ACHN (cell line): ENCODE results near the gene THAP7.
"Not testable (repeated sequence)": the region's sequence is repeated elsewhere in the genome, so short reads cannot be mapped to it uniquely, and the experiment has no call there.

Experiments
- DNase-seq: peaks from one replicate; pipeline ENCODE4 v3.0.0-alpha.2; 2015
- in situ Hi-C: cut with HindIII; loops from 2 replicates; pipeline ENCODE4 v1.10.0; 2017; ENCODE audit warnings: low sequenced_read_pairs, low pct_ligation_motif_present, low pct_unique_long_range_greater_than_20kb

The THAP7 gene

GRCh38 chr22:20972014-20972694, 29.8 kb downstream of the THAP7 start:
- in situ Hi-C loops, DNase-seq: not testable (repeated sequence)

DNA sequence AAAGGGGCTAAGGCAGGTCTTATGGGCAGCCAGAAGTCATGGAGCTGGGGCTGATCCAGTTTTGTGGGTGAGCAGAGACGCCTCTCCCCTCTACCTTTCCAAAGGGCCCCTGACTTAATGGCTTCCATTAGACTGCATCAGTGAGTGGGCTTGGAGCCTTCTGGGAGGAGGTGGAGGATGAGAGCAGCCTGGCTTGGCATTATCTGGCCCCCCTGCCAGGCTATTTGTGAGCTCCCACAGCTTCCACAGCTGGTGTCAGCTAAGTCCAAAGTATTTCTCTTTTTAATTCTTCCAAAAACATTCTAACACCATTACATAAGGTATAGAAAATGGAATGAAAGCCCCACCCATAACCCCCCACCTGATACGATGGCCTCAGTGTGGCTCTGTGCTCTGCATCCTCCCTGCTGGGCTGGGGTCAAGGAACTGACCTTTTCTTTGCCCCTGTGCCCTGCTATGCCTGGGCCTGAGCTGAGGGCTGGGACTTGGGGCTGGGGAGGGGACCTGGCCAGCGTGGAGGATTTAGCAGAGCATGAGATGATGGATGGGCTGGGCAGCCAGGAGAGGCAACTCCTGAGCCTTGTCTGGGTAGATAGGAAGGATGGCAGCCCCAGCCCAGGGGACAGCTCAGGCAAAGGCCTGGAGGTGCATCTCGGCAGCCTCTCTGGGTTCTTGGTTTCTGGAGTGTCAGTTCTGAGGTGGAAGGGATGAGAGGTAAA, 30.8 kb downstream of the THAP7 start:
- DNase-seq = no peak
- in situ Hi-C loops = no loop called here

GRCh38 chr22:20968281-20968977, 33.5 kb downstream of the THAP7 start:
- no peak for DNase-seq

DNA sequence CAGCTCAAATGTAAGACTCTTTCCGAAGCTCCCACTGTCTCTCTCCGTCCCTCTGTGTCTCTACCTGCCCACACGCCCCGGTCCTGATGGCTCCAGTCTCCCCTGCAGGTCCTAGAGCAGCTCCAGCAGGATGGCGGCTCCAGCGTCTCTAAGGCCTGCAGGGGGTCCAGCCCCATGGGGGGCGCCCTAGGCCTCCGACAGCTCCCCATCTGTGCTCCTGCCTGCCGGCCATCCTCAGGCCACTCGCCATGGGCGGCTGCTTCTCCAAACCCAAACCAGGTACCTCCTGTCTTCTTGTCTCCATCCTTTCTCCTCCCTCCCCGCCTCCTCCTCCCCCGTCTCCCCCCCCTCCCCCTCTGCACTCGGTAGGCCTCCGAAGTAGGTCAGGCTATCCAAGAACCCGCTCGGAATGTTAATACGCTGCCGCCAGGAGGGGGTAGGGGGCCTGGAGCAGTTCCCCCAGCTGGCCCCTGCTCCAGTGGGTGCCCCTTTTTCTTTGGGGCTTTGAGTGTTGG, 34.2 kb downstream of the THAP7 start:
- in situ Hi-C loops = no loop called here

More at GRCh38 chr22:20968281-20968977, 33.5 kb downstream of the THAP7 start:
- in situ Hi-C loops = no loop called here

DNA sequence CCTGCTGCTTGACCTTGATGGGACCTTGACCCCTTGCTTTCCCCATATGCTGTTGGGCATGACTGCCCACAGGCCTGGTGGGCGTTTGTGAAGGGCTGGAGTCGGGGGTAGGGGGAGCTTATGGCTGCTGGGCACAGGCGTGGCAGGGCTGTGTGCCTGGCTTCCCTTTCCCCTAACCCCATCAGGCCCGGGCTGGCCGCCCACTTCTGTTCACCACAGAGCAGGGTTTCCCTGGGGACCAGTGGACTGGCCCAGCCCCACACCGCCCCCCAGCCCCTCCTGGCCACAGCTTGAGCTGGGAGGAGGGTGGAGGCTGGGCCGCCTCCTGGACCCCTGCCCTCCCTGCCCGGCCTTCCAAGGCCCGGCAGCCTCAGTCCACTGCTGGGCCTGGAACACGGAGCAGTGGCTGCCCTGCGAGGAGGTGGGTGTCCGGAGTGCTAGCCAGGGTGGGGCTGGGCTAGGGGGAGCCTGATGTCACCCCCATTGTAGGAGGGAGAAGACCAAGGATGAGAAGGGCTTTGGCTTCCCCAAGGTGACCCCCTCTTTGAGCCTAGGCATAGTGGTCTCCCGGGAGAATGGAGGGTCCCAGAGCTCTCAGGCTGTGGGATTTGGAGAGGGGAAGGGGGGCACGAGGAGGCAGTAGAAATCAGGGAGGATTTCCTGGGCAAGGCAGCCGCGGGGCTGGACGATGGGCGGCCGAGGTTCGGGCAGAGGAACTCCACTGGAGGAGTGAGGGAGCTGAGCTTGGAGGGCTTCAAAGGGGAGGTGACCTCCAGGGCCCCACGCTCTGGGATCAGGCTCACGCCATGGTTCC, 34.8 kb downstream of the THAP7 start, which contains the start of gene AIFM3:
TSS of gene AIFM3 (plus strand) at position 373 of the 814 bp plus-strand sequence. CDS start 690 bp downstream, outside the sequence.
- in situ Hi-C loops = no loop called here
- no peak for DNase-seq

More for the DNA sequence above, 34.2 kb downstream of the THAP7 start:
- no peak for DNase-seq

- in situ Hi-C loops = no loop called here
- DNase-seq = no peak
These were observed 35.7 kb downstream of the THAP7 start for GRCh38 chr22:20965888-20966855.

DNA sequence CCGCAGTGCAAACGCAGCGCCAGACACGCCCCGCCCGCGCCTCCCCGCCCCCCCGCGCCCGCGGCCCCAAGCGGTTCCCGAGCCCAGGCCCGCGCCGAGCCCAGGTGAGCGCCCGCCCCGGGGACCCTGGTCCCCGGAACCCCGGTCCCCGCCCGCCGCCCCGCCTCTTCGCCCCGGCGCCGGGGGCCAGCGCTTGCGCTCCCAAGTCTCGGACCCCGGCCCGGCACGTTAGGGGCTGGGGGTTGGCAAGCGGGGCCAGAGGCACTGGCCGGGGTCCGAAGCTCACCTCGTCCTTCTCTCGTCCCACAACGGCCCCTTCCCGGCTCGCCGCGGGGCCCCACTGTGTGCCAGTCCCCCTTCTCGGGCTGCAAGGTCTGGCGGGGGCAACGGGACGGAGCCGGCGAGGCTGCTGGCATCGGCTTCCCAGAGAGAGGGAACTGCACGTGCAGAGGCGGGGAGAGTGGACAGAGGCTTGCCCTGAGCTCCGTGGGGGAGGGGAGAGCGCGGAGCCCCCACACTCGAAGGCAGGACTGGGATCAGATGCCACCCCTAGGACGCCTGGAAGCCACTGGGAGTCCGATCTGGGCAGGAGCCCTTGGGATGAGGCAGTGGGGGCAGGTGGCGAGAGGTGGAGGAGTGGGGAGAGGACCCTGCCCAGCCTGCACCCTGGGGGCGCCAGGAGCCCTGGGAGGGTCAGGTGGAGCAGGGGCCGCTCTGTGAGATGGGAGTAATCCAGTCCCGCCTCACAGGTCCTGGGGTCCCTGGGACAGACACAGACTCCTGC, 36.6 kb downstream of the THAP7 start:
- in situ Hi-C loops = no loop called here
- DNase-seq = no peak

DNA sequence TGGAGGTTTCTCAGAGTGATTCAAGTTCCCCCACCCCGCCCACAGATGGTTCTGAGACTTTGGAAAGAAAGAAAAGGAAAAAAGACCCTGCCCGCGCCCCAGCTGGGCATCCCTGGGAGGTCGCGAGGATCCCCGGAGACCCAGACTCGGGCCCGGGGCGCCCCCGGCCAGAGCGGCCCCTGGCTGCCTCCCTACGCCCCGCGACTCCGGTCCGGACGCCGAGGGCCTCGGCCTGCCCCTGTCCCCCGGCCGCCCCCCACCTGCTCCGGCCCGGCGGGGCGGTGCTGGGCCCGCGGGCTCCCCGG, 37.2 kb downstream of the THAP7 start:
- in situ Hi-C loops = no loop called here

GRCh38 chr22:20964090-20964798, 37.7 kb downstream of the THAP7 start:
- DNase-seq = no peak
- in situ Hi-C loops = no loop called here

More for the DNA sequence above, 37.2 kb downstream of the THAP7 start:
- DNase-seq = no peak

GRCh38 chr22:20963201-20964052, 38.5 kb downstream of the THAP7 start:
- DNase-seq = no peak
- in situ Hi-C loops = no loop called here

DNA sequence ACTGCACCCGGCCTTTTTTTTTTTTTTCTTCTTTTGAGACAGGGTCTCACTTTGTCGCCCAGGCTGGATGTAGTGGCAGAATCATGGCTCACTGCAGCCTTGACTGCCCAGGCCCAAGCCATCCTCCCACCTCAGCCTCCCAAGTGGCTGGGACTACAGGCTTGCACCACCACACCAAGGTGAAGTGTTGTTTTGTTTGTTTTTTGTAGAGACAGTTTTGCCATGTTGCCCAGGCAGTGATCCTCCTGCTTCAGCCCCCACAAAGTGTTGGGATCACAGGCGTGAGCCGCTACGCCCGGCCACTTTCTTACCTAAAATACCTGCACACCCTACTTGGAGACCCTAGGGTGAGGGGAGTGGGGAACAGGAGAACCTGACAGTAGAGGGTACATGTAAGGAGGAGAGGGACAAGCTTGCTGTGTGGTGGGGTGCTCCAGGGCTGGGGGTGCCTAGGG, 39.4 kb downstream of the THAP7 start:
- in situ Hi-C loops = no loop called here

DNA sequence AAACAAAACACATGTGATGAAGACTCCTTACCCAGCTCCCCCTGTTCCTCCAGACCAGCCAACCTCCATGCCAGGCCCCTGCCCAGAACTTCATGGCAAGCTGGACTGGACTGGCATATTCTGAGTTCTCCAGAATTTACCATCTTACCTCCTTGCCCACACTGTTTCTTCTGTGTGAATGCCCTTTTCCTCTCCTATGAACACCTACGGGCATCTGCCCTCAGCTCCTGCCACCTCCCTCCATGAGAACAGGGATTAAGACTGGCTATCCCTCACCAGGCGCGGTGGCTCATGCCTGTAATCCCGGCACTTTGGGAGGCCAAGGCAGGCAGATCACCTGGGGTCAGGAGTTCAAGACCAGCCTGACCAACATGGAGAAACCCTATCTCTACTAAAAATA, 41.3 kb downstream of the THAP7 start:
- in situ Hi-C loops = no loop called here
- DNase-seq = no peak

More for the DNA sequence above, 39.4 kb downstream of the THAP7 start:
- DNase-seq = no peak

DNA sequence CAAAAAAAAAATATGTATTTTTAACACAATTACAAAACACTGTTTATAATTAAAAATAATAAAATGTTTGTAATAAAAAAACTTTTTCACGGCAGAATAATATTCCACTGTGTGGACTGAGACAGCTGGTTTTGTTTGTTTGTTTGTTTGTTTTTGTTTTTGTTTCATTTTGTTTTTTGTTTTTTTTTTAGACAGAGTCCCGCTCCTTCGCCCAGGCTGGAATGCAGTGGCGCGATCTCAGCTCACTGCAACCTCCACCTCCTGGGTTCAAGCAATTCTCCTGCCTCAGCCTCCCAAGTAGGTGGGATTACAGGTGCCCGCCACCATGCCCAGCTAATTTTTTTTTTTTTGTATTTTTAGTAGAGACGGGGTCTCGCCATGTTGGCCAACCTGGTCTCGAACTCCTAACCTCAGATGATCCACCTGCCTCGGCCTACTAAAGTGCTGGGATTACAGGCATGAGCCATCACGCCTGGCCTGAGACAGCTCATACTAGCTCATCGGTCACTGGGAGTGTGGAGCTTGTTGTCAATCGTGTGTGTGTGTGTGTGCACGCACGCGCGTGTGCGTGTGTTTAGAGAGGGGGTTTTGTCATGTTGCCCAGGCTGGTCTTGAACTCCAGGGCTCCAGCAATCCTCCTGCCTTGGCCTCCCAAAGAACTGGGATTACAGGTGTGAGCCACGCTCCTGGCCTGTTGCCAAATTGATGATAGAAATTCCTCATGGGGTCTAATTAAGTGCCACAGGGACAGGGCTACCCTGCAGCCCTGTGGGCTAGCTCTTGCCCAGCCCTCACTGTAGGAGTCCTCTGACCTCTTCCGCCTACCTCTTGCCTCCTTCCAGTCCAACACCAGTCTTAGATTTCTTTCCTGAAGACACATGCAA, 42.1 kb downstream of the THAP7 start:
- in situ Hi-C loops = no loop called here
- DNase-seq = no peak

DNA sequence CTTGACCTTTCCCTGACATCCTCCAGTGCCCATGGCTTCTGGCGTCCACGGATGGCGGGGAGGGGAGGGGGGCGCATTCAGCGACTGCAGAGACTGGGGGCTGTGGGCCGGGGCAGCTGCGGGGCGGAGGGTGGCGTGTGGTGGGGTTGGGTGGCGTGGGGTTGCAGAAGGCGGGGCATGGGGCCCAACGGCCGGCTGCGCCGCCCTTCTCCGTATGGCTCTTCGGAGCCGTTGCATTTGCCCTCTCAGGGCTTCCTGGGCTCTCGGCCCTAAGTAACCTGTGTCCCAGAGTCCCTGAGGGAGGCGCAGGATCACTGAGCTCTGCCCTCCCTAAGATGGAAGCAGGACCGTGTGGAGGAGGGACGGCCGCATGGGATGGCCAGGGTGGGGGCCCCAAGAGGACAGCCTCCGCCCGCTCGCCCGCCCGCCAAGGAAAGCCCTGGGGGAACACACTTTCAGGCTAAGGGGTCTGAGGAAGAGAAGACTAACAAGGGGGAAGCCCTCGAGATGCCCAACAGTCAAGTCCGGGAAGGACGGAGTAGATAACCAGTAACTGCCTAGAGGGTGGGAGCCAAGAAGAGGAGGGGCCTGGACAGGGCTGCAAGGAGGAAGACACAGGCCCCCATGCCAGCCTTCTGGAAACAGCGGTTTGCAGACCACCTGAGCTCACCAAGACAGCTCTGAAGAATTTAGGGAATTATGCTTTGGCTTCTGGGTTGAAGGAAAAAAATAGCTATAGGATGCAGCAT, 44.1 kb downstream of the THAP7 start:
- peak; percentile 71 for DNase-seq
- in situ Hi-C loops = no loop called here
